HG02870 (cell line): ENCODE measurements around the gene SLC17A4.

ENCODE experiments used
- ATAC-seq: cut with Tn5 transposase; IDR thresholded peaks from one replicate; pipeline ENCODE4 v1.9.1; 2021; ENCODE audit warnings: mild to moderate bottlenecking, moderate library complexity; ENCODE audit not compliant: unreplicated experiment

The SLC17A4 gene

DNA sequence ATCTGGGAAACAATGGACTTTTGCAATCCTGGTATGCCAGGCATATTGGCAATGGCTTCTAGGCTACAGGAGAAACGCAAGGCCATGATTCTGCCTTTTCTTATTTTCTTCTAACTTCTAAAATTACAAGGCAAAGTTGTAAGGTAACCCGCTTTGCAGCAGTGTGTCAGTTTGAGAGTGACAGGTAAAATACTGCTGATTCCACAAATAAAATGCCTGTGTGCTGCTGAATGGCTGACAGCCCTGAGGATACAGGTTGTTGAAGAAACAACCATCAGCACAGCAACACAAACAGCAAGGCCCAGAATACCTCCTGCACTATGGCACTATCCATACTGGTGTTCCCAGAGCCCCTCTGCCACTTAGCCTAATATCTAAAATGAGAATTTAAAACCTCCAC is 40.2 kb downstream of the SLC17A4 start:
- ATAC-seq = no peak

DNA sequence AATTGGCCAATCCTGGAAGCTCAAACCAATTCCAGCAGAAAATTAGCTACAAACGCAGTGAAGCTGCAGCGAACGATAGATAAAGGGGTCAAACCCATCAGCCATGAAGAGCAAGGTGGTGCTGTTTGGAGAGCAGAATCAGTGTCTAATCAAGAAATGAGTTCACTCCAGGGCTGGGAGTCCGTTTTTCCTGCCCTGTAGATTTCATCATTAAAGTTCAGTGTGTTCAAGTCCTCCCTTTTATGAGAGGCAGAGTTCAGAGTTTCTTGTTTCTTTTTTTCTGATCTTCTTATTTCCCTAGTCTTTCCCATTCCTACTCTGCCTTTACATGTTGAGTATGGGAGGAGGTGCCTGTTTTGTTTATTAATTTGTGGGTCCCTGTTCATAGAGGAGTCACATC is 46.9 kb downstream of the SLC17A4 start:
- no peak for ATAC-seq

DNA sequence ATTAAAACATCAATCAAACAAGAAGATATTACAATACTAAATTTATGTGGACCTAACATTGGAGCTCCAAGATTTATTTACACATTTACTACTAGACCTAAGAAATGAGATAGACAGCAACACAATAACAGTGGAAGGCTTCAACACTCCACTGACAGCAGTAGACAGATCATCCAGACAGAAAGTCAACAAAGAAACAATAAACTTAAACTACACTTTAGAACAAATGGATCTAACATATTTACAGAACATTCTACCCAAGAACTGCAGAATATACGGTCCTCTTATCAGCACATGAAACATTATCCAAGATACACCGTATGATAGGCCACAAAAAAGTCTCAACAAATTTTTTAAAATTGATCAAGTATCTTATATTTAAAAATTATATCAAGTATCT is 50.3 kb downstream of the SLC17A4 start:
- ATAC-seq = no peak

DNA sequence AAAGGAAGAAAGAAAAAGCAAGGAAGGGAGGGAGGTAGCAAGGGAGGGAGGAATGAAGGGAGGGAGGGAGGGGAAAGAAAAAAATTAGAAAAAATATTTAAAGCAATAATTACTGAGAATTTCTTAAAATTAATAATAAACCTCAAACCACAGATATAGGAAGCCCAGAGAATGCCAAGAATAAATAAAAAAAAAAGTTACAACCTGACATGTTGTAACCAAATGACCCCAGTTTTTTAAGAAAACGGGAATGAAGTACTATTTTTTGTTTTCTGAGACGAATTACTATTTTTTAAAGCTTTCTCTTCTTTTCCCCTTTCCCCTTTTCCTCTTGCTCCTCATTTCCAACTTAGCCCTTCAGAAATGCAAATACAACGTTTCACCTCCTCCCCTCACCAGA is 60.7 kb downstream of the SLC17A4 start:
- ATAC-seq = no peak

DNA sequence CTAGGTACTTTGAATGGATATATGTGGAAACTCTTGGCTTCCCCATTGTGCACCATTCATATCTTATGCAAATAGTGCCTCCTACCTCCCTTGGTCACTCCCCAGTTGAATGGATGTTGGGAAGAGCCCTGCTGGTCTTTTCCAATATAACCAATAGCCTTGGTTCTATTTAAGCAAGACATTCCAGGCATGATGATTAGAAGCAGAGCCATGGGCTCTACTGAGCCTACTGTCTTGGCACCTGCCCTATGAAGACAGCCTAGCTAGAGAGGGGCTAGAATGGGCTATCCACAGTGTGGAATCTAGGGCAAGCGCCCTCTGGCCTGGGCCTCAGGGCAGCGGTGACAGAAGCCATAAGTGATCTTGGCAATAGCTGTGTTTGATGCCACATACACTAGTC is 61.7 kb downstream of the SLC17A4 start:
- ATAC-seq = no peak

DNA sequence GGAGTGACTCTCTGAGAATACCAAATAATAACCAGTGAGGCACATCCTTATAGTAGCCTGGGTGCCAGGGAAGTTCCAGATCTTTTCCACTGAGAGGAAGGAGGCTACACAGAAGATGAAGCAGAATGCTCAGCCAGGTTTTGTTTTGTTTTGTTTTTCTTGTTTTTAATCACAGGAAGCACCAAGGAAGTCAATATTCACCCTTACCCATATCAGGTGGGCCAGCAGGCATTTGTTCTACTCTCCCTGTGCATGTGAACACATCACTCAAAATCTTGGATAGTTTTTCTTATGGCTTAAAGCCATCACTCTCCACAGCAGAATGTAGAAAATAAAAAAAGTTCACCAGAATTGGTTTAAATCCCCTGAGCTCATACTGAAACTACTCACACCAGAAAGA is 66.8 kb downstream of the SLC17A4 start:
- no peak for ATAC-seq

DNA sequence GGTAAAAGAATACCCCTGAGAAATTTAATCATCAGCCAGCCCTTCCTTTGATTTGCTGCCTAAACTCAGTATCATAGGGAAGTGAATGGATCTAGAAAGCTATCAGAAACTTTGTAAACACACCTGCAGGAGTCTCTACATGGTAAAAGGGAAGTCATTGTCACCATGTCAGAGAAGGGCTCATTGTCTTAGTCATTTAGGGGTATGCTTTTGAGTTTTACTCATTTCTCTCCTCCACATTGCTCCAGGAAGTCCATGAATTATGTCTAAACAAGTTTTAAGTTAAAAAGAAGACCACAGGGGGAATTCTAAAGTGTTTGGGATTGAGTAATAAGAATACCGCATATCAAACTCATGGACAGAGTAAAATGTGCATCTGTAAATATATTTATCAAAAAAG is 74.8 kb downstream of the SLC17A4 start:
- peak; percentile 95 for ATAC-seq

DNA sequence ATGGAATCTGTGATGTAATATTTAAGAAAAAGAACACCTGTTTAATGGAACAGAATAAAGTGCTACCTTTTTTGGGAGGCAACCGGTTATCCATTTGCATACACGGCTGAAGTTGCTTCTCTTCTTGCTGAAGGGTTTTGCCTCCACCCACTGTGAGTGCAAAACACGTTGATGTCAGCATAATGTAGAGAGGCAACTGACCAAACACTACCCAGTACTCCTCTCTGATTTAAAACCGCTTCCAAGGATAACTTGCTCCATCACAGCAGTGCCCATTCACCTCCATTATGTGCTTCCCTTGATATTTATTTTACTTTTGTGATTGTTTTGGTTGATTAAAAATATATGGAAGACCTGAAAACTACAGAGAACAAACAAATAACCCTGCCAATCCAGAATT is 75.9 kb downstream of the SLC17A4 start:
- no peak for ATAC-seq
